ENCODE measurements around the gene SCEL.

DNA sequence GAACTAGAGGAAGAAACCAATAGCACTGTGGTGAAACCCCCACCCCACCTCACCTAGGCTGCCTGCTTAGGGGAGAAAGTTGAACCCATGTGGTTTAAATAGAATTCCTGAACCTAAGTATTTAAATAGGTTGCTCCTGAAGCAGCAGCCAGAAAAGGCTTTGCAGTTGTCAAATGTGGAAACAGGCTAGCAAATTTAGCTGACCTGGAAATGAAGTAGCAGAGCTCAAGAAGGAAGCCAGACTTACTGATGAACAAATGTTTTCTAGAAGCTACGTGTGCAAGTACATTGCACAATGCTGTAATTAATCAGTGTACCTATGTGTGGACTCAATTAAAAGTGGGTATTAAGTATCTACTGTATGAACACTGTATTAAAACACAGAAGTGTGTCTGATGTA is 61.3 kb downstream of the SCEL start:
- TF ChIP-seq, protein P1, sequence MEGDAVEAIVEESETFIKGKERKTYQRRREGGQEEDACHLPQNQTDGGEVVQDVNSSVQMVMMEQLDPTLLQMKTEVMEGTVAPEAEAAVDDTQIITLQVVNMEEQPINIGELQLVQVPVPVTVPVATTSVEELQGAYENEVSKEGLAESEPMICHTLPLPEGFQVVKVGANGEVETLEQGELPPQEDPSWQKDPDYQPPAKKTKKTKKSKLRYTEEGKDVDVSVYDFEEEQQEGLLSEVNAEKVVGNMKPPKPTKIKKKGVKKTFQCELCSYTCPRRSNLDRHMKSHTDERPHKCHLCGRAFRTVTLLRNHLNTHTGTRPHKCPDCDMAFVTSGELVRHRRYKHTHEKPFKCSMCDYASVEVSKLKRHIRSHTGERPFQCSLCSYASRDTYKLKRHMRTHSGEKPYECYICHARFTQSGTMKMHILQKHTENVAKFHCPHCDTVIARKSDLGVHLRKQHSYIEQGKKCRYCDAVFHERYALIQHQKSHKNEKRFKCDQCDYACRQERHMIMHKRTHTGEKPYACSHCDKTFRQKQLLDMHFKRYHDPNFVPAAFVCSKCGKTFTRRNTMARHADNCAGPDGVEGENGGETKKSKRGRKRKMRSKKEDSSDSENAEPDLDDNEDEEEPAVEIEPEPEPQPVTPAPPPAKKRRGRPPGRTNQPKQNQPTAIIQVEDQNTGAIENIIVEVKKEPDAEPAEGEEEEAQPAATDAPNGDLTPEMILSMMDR (IDR thresholded peaks at IDR 0.05): no peak
- TF ChIP-seq POLR2A (IDR thresholded peaks at IDR 0.05) (no peak), EP300 (IDR thresholded peaks at IDR 0.05) (no peak)
